T follicular helper cell (primary cell): ENCODE data around the gene TEX52.

ENCODE experiments used
- DNase-seq: peaks from one replicate; pipeline ENCODE4 v3.0.0-alpha.2; 2020; ENCODE audit warnings: low read depth

Gene TEX52

GRCh38 chr12:2832550-2833127 is 24.2 kb downstream of the TEX52 start:
- no peak for DNase-seq

GRCh38 chr12:2829275-2829674 is 27.6 kb downstream of the TEX52 start:
- no peak for DNase-seq

GRCh38 chr12:2826721-2827515 is 29.9 kb downstream of the TEX52 start:
- DNase-seq, result no peak

GRCh38 chr12:2826036-2826435 is 30.8 kb downstream of the TEX52 start:
- no peak for DNase-seq

- no peak for DNase-seq
Measured at GRCh38 chr12:2825132-2825531, 31.7 kb downstream of the TEX52 start.

GRCh38 chr12:2824541-2824940 is 32.3 kb downstream of the TEX52 start:
- DNase-seq, result no peak

- no peak for DNase-seq
Measured at GRCh38 chr12:2823483-2823882, 33.4 kb downstream of the TEX52 start.

- no peak for DNase-seq
Measured at GRCh38 chr12:2820432-2820831, 36.4 kb downstream of the TEX52 start.

- no peak for DNase-seq
Measured at GRCh38 chr12:2819810-2820209, 37.0 kb downstream of the TEX52 start.

GRCh38 chr12:2813214-2814185 is 43.3 kb downstream of the TEX52 start:
- DNase-seq, result peak; percentile 21

- peak; percentile 93 for DNase-seq
Measured at GRCh38 chr12:2812290-2813213, 44.3 kb downstream of the TEX52 start, which contains the start of gene ITFG2. ITFG2 (plus strand) TSS chr12:2812668; CDS start chr12:2812761, 93 bp downstream.

- DNase-seq, result no peak
Measured at GRCh38 chr12:2811801-2812200, 45.0 kb downstream of the TEX52 start.

- no peak for DNase-seq
Measured at GRCh38 chr12:2806700-2807099, 50.1 kb downstream of the TEX52 start.

- no peak for DNase-seq
Measured at GRCh38 chr12:2805143-2805520, 51.7 kb downstream of the TEX52 start.

GRCh38 chr12:2804393-2805142 is 52.3 kb downstream of the TEX52 start:
- DNase-seq, result no peak

GRCh38 chr12:2803635-2804392 is 53.0 kb downstream of the TEX52 start:
- DNase-seq, result no peak

- no peak for DNase-seq
Measured at GRCh38 chr12:2801044-2801783, 55.6 kb downstream of the TEX52 start.

- DNase-seq, result no peak
Measured at GRCh38 chr12:2800046-2800570, 56.7 kb downstream of the TEX52 start.
